Karpas-422 (cell line): ENCODE results near the gene CAV2. TPM values are rescaled to one million over a fixed set of nuclear protein-coding genes. Genes with fewer than 3 reads are reported as not detected.

Experiments used
- DNase-seq: peaks from one replicate; pipeline ENCODE4 v3.0.0-alpha.2; 2015
- H2AFZ ChIP-seq: fragments of 200-600 bp; sonication (generic); 2 replicates; pipeline ENCODE4 v1.6.1; 2014; ENCODE audit warnings: antibody characterized with exemption, low read length, mixed read lengths
- H3K27ac ChIP-seq: fragments of 200-600 bp; sonication (generic); 2 replicates; pipeline ENCODE4 v1.5.1; 2014; ENCODE audit warnings: mild to moderate bottlenecking, low read length, moderate library complexity
- H3K27me3 ChIP-seq: fragments of 200-600 bp; sonication (generic); 2 replicates; pipeline ENCODE4 v1.6.1; 2014; ENCODE audit warnings: low read length, mixed read lengths
- H3K36me3 ChIP-seq: fragments of 200-600 bp; sonication (generic); 2 replicates; pipeline ENCODE4 v1.6.1; 2014; ENCODE audit warnings: low read length, mixed read lengths; ENCODE audit not compliant: insufficient read depth
- H3K4me1 ChIP-seq: fragments of 200-600 bp; sonication (generic); 2 replicates; pipeline ENCODE4 v1.6.1; 2014; ENCODE audit warnings: mild to moderate bottlenecking, low read length, mixed read lengths
- H3K4me2 ChIP-seq: fragments of 200-600 bp; sonication (generic); 2 replicates; pipeline ENCODE4 v1.6.1; 2014; ENCODE audit warnings: low read length, low read depth, mild to moderate bottlenecking; ENCODE audit not compliant: poor library complexity, severe bottlenecking
- H3K4me3 ChIP-seq: fragments of 200-600 bp; sonication (generic); 2 replicates; pipeline ENCODE4 v1.5.1; 2014; ENCODE audit warnings: mild to moderate bottlenecking, antibody characterized with exemption, low read length, mixed read lengths
- H3K79me2 ChIP-seq: fragments of 200-600 bp; sonication (generic); 2 replicates; pipeline ENCODE4 v1.6.1; 2014; ENCODE audit warnings: mild to moderate bottlenecking, low read length, mixed read lengths
- H3K9ac ChIP-seq: fragments of 200-600 bp; sonication (generic); 2 replicates; pipeline ENCODE4 v1.6.0; 2014; ENCODE audit warnings: low read length
- H3K9me2 ChIP-seq: fragments of 200-600 bp; sonication (generic), shearing (Covaris generic); replicated peaks from 2 replicates; pipeline ENCODE4 v1.6.0; 2014; ENCODE audit warnings: mild to moderate bottlenecking, low read length, moderate library complexity; ENCODE audit not compliant: insufficient read depth
- H3K9me3 ChIP-seq: fragments of 300-700, 200-600 bp; sonication (generic); 2 replicates; pipeline ENCODE4 v1.6.1; 2014; ENCODE audit warnings: low read length, mixed read lengths
- H4K20me1 ChIP-seq: fragments of 200-600 bp; sonication (generic); 2 replicates; pipeline ENCODE4 v1.6.1; 2014; ENCODE audit warnings: mild to moderate bottlenecking, antibody characterized with exemption, low read length, low read depth; ENCODE audit not compliant: insufficient read depth
- total RNA-seq: library from RNA; depleted of rRNA; stranded (reverse); fragments of >200 nt; shearing (Covaris generic); gene quantifications from 2 replicates; pipeline ENCODE4 v1.2.3, GENCODE V29; 2014; ENCODE audit warnings: low replicate concordance

The CAV2 gene
- total RNA-seq, 1 experiment from 2014 or later = 1.2 TPM

DNA sequence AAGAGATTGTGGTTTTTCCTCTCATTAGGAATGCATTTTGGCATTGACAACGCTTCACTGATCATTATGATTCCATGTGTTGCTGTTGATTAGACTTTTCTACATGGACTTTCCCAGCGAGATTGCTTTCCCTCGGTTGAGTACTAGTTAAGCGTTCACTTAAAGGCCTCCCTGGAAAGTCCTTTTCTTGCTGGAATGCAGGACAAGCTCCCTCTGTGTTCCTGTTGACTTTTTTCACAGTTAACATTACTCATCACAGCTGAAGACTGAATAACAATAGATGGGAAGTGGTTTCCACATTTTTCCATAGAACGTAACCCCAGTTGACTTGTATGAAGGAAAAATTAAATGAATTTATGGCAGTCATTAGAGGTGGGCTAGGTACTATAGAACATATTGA lies 22.7 kb downstream of the CAV2 start:
- Histone ChIP-seq H3K9ac (no peak overlapping the region), H3K9me2 (no peaks in the 10 kb centered on the region), H3K27me3 (peaks cover 4% of the 10 kb centered on the region; the same call in 1 of the 2 replicates), H3K4me1 (peaks cover 9% of the 10 kb centered on the region), H4K20me1 (no peaks in the 10 kb centered on the region), H3K4me2 (no peak overlapping the region), H3K79me2 (no peaks in the 10 kb centered on the region), H2AFZ (no peak overlapping the region), H3K9me3 (no peaks in the 10 kb centered on the region), H3K36me3 (no peaks in the 10 kb centered on the region), H3K27ac (no peak overlapping the region), H3K4me3 (no peak overlapping the region)
- no peak for DNase-seq

DNA sequence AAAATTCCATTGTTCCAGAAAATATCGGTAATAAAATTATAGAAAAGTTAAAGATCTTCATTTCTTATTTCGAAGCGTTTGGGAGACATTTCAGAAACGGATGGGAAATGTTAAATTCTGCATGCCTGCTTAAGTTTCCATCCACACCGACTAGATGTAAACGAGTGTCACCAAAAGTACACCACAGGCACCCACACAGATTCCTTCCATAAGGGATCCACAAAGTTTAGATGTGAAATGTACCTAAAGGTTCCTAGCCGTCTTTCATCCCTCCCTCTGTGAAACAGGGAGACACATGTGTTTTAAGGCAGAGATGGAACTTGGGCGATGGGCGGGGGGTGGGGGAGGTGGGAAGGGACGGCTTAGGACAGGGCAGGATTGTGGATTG lies 24.7 kb downstream of the CAV2 start:
- no peaks in the 10 kb centered on the region for H4K20me1 ChIP-seq
- no peaks in the 10 kb centered on the region for H3K36me3 ChIP-seq
- no peaks in the 10 kb centered on the region for H3K79me2 ChIP-seq
- no peaks in the 10 kb centered on the region for H3K9me3 ChIP-seq
- H2AFZ ChIP-seq = no peak overlapping the region
- H3K9ac ChIP-seq = no peak overlapping the region
- no peak for DNase-seq
- no peak overlapping the region for H3K4me3 ChIP-seq
- peaks cover 9% of the 10 kb centered on the region for H3K4me1 ChIP-seq
- H3K9me2 ChIP-seq = no peaks in the 10 kb centered on the region
- H3K4me2 ChIP-seq = no peak overlapping the region
- H3K27ac ChIP-seq = no peak overlapping the region
- H3K27me3 ChIP-seq = peaks cover 4% of the 10 kb centered on the region; the same call in 1 of the 2 replicates

DNA sequence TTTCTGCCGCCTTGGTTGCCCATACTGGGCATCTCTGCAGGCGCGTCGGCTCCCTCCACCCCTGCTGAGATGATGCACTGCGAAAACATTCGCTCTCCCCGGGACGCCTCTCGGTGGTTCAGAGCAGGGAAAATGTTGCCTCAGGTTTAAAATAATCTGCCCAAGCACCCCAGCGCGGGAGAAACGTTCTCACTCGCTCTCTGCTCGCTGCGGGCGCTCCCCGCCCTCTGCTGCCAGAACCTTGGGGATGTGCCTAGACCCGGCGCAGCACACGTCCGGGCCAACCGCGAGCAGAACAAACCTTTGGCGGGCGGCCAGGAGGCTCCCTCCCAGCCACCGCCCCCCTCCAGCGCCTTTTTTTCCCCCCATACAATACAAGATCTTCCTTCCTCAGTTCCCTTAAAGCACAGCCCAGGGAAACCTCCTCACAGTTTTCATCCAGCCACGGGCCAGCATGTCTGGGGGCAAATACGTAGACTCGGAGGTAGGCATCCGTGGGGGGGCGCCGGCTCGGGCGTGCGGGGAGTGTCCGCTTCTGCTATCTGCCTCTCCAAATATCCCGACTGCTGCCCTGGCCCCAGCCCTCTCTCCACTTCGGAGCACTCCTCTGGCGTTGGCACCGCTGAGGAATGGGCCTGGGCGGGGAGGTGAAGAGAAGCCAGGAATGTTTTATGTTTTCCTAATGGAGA lies 25.2 kb downstream of the CAV2 start, which contains the start of gene CAV1:
TSS of gene CAV1 (plus strand) at position 428 of the 689 bp plus-strand sequence. CDS start at position 455, 27 bp downstream.
- Histone ChIP-seq H3K9me2 (no peaks in the 10 kb centered on the region), H4K20me1 (no peaks in the 10 kb centered on the region), H3K9ac (peak within 1 kb of the TSS; percentile 9; the same call in 1 of the 2 replicates), H3K9me3 (no peaks in the 10 kb centered on the region), H2AFZ (peak within 1 kb of the TSS; percentile 36; the same call in 1 of the 2 replicates), H3K79me2 (no peaks in the 10 kb centered on the region), H3K36me3 (no peaks in the 10 kb centered on the region), H3K4me1 (peaks cover 9% of the 10 kb centered on the region), H3K4me2 (peak within 1 kb of the TSS; percentile 55), H3K27me3 (peaks cover 4% of the 10 kb centered on the region; the same call in 1 of the 2 replicates), H3K4me3 (peak within 1 kb of the TSS; percentile 40; the same call in 1 of the 2 replicates), H3K27ac (no peak within 1 kb of the TSS)
- no peak for DNase-seq

DNA sequence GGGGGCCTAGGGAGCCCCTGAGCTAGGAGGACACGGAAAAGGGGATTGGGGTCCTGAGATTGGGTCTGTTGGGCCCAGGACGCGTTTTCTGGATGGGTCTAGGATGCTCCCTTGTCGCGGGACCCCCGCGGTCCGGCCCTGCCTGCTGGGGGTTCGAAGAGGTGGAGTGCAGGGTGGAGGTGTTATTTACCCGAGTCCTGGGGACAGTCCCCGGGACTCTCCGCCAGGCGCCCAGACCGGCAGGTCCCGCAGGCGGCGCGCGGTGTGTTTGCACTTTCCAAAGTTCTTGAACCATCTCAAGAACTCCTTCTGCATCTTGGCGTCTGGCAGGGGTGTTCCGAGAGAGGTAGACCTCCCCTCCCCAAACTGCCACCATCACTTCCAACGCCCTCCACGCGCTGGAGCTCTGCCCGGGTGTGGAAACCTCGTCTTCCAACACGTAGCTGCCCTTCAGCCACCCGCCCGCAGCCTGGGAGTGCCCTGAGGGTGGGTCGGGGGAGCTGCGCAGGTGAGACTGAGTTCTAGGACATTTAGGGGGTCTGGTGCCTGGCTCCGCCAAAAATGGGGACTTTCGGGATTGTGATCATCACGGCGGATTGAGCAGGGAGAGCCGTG lies 25.9 kb downstream of the CAV2 start:
- H3K9ac ChIP-seq = peak overlapping the region; percentile 9; the same call in 1 of the 2 replicates
- no peak for DNase-seq

DNA sequence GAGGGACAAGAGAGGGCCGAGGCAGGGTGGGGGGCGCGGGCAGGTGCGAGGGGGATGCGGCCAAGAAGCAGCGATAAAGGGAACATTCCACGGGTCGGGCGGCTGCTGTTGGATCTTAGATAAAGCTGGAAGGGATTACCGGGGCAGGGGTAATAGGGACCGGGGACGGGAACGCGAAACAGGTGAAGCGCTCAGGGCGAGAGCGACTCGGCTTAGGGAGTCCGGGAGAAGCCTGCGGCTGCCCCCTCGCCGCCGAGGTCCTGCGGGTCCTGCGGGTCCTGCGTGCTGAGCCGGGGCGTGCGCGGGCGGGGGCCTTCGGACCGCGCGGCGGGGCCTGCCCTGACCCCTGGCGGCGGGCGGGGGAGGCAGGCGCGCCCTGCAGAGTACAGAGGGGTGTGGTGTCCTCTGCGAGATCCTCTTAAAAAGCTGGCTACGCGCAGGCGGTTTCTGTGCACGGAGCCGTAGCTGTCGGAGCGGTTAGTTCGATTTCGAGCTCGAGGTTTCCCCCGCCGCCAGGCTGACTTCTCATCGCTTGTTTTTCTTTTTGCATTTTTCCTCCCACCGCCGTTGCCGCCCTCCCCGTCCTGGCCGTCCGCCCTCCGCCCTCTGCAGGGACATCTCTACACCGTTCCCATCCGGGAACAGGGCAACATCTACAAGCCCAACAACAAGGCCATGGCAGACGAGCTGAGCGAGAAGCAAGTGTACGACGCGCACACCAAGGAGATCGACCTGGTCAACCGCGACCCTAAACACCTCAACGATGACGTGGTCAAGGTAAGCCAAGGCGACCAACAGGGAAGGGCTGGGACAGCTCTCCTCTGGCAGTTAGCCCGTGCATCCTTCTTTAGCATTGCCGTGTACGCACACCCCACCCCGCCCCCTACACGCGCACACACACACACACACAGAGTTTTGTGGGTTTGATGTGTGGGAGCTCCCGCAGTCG lies 26.6 kb downstream of the CAV2 start:
- H3K27ac ChIP-seq = no peak overlapping the region
- no peaks in the 10 kb centered on the region for H3K9me2 ChIP-seq
- no peaks in the 10 kb centered on the region for H4K20me1 ChIP-seq
- H3K36me3 ChIP-seq = no peaks in the 10 kb centered on the region
- H3K79me2 ChIP-seq = no peaks in the 10 kb centered on the region
- peaks cover 4% of the 10 kb centered on the region; the same call in 1 of the 2 replicates for H3K27me3 ChIP-seq
- H2AFZ ChIP-seq = peak overlapping the region; percentile 36; the same call in 1 of the 2 replicates
- peak overlapping the region; percentile 55 for H3K4me2 ChIP-seq
- H3K9ac ChIP-seq = peak overlapping the region; percentile 9; the same call in 1 of the 2 replicates
- peaks cover 9% of the 10 kb centered on the region for H3K4me1 ChIP-seq
- H3K9me3 ChIP-seq = no peaks in the 10 kb centered on the region
- H3K4me3 ChIP-seq = peak overlapping the region; percentile 40; the same call in 1 of the 2 replicates
- DNase-seq = peak; percentile 76

More for the DNA sequence above, 25.9 kb downstream of the CAV2 start:
- Histone ChIP-seq H3K27me3 (peaks cover 4% of the 10 kb centered on the region; the same call in 1 of the 2 replicates), H4K20me1 (no peaks in the 10 kb centered on the region), H3K36me3 (no peaks in the 10 kb centered on the region), H3K79me2 (no peaks in the 10 kb centered on the region), H3K4me3 (peak overlapping the region; percentile 40; the same call in 1 of the 2 replicates), H3K9me2 (no peaks in the 10 kb centered on the region), H3K4me2 (peak overlapping the region; percentile 55), H3K9me3 (no peaks in the 10 kb centered on the region), H2AFZ (0 out of 2 replicates have a peak overlapping the region, but pooled peaks have one; percentile 36), H3K27ac (no peak overlapping the region), H3K4me1 (peaks cover 9% of the 10 kb centered on the region)

DNA sequence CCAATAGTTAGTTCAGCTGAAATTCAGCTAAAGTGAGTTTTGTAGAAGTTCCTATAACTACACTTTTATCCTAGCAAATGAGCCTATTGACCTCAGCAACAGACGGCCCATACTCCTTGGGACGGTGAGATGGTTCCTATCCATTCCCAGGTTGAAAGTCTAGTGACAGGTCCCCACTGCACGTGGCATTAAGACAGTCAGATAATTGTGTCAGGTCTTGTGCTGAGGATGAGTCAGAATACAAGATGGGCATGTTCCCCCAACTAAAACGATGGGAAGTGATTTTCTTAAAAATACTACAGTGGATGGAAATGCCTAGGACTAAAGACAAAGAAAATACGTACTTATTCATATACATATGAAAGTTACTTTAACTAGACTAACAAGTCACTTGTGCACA lies 27.4 kb downstream of the CAV2 start:
- no peak for DNase-seq
- Histone ChIP-seq H2AFZ (no peak overlapping the region), H3K36me3 (no peaks in the 10 kb centered on the region), H3K27me3 (peaks cover 4% of the 10 kb centered on the region; the same call in 1 of the 2 replicates), H3K9me2 (no peaks in the 10 kb centered on the region), H3K4me1 (peaks cover 9% of the 10 kb centered on the region), H3K79me2 (no peaks in the 10 kb centered on the region), H4K20me1 (no peaks in the 10 kb centered on the region), H3K9me3 (no peaks in the 10 kb centered on the region), H3K27ac (no peak overlapping the region), H3K9ac (no peak overlapping the region), H3K4me2 (no peak overlapping the region), H3K4me3 (no peak overlapping the region)

DNA sequence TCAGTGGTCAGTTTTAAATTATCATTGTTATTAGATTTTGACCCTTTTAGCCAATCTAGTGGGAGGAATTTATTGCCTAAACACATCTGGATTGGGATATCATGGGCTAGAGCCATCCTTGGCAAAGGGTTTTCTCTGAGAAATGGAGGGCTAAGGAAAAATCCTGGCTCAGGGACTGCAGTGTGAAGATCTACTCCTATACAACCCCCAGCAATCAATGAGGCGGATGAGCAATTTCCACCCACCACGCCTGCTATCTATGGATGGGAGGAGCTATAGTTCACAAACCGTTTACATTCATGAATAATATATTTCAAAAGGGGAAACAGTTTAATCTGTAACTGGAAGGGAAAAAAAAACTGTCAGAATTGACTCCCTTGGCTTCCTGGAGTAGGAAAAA lies 28.0 kb downstream of the CAV2 start:
- Histone ChIP-seq H3K79me2 (no peaks in the 10 kb centered on the region), H4K20me1 (no peaks in the 10 kb centered on the region), H3K27ac (no peak overlapping the region), H2AFZ (no peak overlapping the region), H3K9ac (no peak overlapping the region), H3K4me2 (no peak overlapping the region), H3K36me3 (no peaks in the 10 kb centered on the region), H3K27me3 (peaks cover 4% of the 10 kb centered on the region; the same call in 1 of the 2 replicates), H3K4me3 (no peak overlapping the region), H3K9me3 (no peaks in the 10 kb centered on the region), H3K4me1 (peaks cover 9% of the 10 kb centered on the region), H3K9me2 (no peaks in the 10 kb centered on the region)
- no peak for DNase-seq
